Measurements from ENCODE around the gene RBPJ. TPM values are rescaled to one million over a fixed set of nuclear protein-coding genes. Genes with fewer than 3 reads are reported as not detected.
"Not testable (repeated sequence)": the region's sequence is repeated elsewhere in the genome, so short reads cannot be mapped to it uniquely, and the experiment has no call there.

RBPJ gene
- total RNA-seq, 1 donor from 2014 or later, result 128 TPM

GRCh38 chr4:26302031-26302899 lies 18.5 kb upstream of the RBPJ start:
- DNase-seq, result no peak

GRCh38 chr4:26303008-26303407 lies 17.8 kb upstream of the RBPJ start:
- no peak for DNase-seq

GRCh38 chr4:26307037-26307800 lies 13.6 kb upstream of the RBPJ start:
- peak; percentile 79 for DNase-seq

- no peak for DNase-seq
These were observed 12.2 kb upstream of the RBPJ start for GRCh38 chr4:26308568-26308967.

GRCh38 chr4:26310264-26310663 lies 10.6 kb upstream of the RBPJ start:
- no peak for DNase-seq

GRCh38 chr4:26311633-26312032 lies 9.2 kb upstream of the RBPJ start:
- no peak for DNase-seq

GRCh38 chr4:26315316-26315932 lies 5.4 kb upstream of the RBPJ start:
- not testable (repeated sequence) for DNase-seq

- DNase-seq, result no peak
These were observed 3.0 kb upstream of the RBPJ start for GRCh38 chr4:26317766-26318165.

GRCh38 chr4:26319467-26319948 lies 1.3 kb upstream of the RBPJ start:
- peak; percentile 97 for DNase-seq

GRCh38 chr4:26319949-26320537 lies 771 bp upstream of the RBPJ start:
- DNase-seq, result peak; percentile 64

GRCh38 chr4:26321373-26322221 lies 783 bp downstream of the RBPJ start:
- peak; percentile 59 for DNase-seq

GRCh38 chr4:26322346-26322745 lies 1.5 kb downstream of the RBPJ start:
- DNase-seq, result no peak

GRCh38 chr4:26323821-26324220 lies 3.0 kb downstream of the RBPJ start:
- peak; percentile 78 for DNase-seq

GRCh38 chr4:26325191-26325590 lies 4.4 kb downstream of the RBPJ start:
- DNase-seq, result no peak

- DNase-seq, result no peak
These were observed 6.0 kb downstream of the RBPJ start for GRCh38 chr4:26326791-26327190.

GRCh38 chr4:26330186-26330787 lies 9.5 kb downstream of the RBPJ start:
- DNase-seq, result peak; percentile 23

- no peak for DNase-seq
These were observed 10.1 kb downstream of the RBPJ start for GRCh38 chr4:26330946-26331345.

- no peak for DNase-seq
These were observed 10.7 kb downstream of the RBPJ start for GRCh38 chr4:26331380-26331950.

- DNase-seq, result no peak
These were observed 13.6 kb downstream of the RBPJ start for GRCh38 chr4:26334366-26334765.

- DNase-seq, result no peak
These were observed 16.8 kb downstream of the RBPJ start for GRCh38 chr4:26337612-26338011.
